C4-2B (cell line): Measurements from ENCODE around the gene TCF20.

Experiments used
- CTCF ChIP-seq: fragments of 450-650 bp; conservative IDR thresholded peaks from 2 replicates; pipeline ENCODE4 v1.5.1; 2017; ENCODE audit warnings: mild to moderate bottlenecking
- ZFX ChIP-seq: fragments of 450-650 bp; IDR thresholded peaks from 2 replicates; pipeline ENCODE4 v1.6.1; 2017

GRCh38 chr22:42271191-42271813 lies 849 bp upstream of the TCF20 start:
- TF ChIP-seq CTCF (no peak), ZFX (no peak)
